Activated naive CD4-positive, alpha-beta T cell treated with anti-CD3 and anti-CD28 coated beads, Interleukin-2, amount 50 U/mL, for 72 hours (primary cell): ENCODE measurements around the gene CRX. TPM values are rescaled to one million over a fixed set of nuclear protein-coding genes. Genes with fewer than 3 reads are reported as not detected.
"Not testable (repeated sequence)": the region's sequence is repeated elsewhere in the genome, so short reads cannot be mapped to it uniquely, and the experiment has no call there.

Source experiments
- ATAC-seq, 2 donors: fragments of 150-1000 bp; cut with Tn5 transposase; 2 replicates each; pipeline ENCODE4 v1.10.0; 2021; ENCODE audit warnings: mild to moderate bottlenecking in 2 of 2, moderate library complexity in 2 of 2
- DNase-seq, 2 donors: peaks; one replicate each; pipeline ENCODE4 v3.0.0; 2021 to 2022; ENCODE audit warnings: low spot score in 2 of 2
- H3K27ac Mint-ChIP-seq, 2 donors: one replicate each; pipeline ENCODE4 v1.8.0; 2022; ENCODE audit warnings: mild to moderate bottlenecking in 2 of 2, mixed read lengths in 2 of 2
- H3K36me3 Mint-ChIP-seq, 2 donors: one replicate each; pipeline ENCODE4 v1.8.0; 2022; ENCODE audit warnings: mixed read lengths in 2 of 2
- H3K9me3 Mint-ChIP-seq, 2 donors: one replicate each; pipeline ENCODE4 v1.8.0; 2022; ENCODE audit warnings: mixed read lengths in 2 of 2
- total RNA-seq, 2 donors: library from RNA; stranded (reverse); gene quantifications; one replicate each; pipeline ENCODE4 v1.2.3, GENCODE V29; 2022

The CRX gene
- not detected for total RNA-seq

DNA sequence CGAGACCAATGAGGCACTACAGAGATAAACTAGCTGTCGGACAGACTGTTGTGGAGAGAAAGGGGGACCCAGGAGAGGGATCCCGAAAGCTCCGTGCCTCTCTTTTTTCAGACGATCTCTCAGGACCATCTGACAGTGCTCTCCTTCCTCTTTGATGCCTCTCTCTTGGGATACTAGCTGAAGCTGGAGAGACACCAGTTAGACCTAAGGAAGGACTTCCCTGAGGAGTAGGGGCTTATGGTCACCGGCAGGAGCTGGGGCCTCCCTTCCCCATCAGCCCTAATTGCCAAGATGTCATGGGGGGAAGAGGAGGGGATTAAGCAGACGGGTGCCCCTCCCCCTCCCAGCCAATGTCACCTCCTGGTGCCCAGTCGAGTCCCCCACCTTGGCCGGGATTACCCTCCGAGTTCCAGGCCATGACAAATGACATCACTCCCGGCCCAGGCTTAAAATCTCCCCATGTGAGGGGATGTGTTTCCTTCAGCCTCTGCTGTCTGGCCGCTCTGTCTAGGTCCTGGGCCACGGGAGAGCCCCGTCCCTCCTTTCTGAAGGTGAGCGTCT is at the start of gene CRX:
CRX (plus strand) TSS at position 478 of the 561 bp plus-strand sequence. CDS start 12,507 bp downstream, outside the sequence.
- H3K9me3 Mint-ChIP-seq: no peaks in the 10 kb centered on the region
- no peak within 1 kb of the TSS for H3K27ac Mint-ChIP-seq
- H3K36me3 Mint-ChIP-seq: no peaks in the 10 kb centered on the region
- no peak for DNase-seq
- no peak for ATAC-seq

DNA sequence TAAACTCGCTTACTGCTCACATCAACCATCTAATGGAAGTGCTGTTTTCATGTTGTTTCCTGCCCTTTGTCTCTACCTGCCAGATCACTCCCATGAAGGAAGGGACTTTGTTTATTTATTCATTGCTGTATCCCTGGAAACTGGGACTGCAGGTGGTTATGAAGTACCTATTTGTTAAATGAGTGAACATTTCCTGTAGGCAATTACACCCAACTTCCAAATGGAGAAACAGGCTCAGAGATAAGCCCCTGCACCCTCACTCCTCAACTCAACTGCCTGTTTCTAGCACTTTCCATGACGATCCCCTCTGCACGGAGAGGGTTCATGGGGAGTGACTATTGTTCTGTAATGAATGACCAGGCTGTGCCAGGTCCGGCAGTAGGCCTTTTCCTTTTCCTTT is 45.2 kb upstream of the CRX start:
- Mint-ChIP-seq H3K9me3 (no peaks in the 10 kb centered on the region), H3K27ac (no peak overlapping the region)
- ATAC-seq: no peak

DNA sequence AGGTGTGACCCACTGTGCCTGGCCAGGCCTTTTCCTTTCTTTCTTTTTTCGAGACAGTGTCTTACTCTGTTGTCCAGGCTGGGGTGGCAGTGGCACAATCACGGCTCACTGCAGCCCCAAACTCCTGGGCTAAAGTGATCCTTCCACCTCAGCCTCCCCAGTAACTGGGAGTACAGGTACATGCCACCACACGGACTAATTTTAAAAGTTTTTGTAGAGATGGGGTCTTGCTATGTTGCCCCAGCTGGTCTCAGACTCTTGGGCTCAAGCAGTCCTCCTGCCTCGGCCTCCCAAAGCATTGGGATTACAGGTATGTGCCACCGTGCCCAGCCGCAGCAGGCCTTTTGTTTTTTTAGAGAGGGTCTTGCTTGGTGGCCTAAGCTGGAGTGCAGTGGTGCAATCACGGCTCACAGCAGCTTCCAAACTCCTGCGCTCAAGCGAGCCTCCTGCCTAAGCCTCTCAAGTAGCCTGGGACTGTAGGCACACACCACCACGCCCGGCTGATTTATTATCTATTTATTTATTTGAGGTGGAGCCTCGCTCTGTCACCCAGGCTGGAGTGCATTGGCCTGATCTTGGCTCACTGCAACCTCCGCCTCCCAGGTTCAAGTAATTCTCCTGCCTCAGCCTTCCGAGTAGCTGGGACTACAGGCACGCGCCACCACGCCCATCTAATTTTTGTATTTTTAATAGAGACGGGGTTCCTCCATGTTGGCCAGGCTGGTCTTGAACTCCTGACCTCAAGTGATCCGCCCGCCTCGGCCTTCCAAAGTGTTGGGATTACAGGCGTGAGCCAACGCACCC is 44.3 kb upstream of the CRX start:
- Mint-ChIP-seq H3K27ac (peak overlapping the region; percentile 90 to 99), H3K36me3 (peaks cover 15 to 20% of the 10 kb centered on the region in 2 donors)
- H3K9me3 Mint-ChIP-seq, DNase-seq, ATAC-seq: not testable (repeated sequence)

More for the DNA sequence above, 45.2 kb upstream of the CRX start:
- DNase-seq: no peak
- peaks cover 11 to 16% of the 10 kb centered on the region in 2 donors for H3K36me3 Mint-ChIP-seq

DNA sequence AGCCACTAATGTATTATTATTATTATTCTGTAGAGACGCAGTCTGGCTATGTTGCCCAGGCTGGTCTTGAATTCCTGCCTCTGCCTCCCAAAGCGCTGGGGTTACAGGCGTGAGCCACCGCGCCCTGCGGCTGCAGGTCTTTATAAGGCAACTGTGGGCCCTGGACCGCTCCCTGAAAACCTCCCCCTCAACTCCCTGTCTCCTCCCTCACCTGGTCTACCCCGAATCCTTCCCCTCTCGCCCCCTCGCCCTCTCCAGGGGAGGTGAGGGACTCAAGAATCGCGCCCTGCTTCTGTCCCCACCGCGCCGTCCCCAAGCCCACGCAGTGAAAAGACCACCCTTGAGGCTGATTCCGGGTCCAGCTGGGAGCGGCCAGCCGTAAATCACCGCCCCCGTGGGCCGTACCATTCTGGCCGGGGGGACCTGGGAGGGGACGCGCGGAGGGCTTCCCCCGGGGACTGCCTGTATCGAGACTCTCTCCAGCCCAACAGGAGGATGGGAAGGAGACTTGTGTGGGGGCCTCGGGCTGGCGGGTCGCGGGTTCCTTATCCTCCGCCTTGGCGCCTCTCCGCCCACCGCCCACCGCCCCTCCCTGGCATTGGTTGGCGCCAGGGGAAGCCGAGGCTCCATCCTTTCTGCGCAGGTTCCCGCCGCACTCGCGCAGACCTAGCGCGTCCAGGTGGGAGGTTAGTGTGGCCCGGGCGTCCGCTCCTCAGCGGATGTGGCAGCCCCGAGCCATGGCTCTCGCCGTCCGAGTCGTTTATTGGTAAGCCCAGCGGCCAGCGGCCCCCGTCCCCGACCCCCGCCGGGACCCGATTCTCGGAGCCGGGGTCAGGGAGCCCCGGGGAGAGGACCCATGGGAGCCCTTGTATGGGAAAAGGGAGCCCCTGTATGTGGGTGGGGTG is 43.4 kb upstream of the CRX start, which contains the start of gene SELENOW:
SELENOW (plus strand) TSS at position 655 of the 905 bp plus-strand sequence; CDS start at position 738, 83 bp downstream.
- H3K9me3 Mint-ChIP-seq: no peaks in the 10 kb centered on the region
- H3K27ac Mint-ChIP-seq: peak within 1 kb of the TSS; percentile 96 to 99
- peaks cover 15 to 20% of the 10 kb centered on the region in 2 donors for H3K36me3 Mint-ChIP-seq
- peak; percentile 95 to 97 for ATAC-seq
- peak; percentile 86 to 89 for DNase-seq

DNA sequence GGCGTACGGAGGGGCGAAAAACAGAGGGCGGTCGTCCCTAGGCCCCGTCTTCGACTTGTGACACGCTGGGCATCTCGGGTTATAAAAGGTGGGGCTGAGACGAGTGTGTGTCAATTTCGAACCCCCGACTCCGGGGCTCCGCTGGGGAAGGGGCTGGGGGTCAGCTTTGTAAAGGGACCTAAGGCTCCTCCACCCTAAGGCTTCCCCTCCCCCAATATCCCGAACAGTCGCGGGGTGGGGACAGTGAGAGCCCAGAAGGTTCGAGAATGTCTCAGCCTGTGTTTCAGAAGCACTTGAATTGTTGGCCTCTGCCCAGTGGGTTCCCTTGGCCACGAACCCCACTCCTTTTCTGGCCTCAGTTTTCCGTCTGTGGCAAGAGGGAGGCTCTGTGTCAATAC is 42.8 kb upstream of the CRX start:
- Mint-ChIP-seq H3K9me3 (no peaks in the 10 kb centered on the region), H3K36me3 (peaks cover 15 to 20% of the 10 kb centered on the region in 2 donors), H3K27ac (peak overlapping the region; percentile 96 to 99)
- DNase-seq (peak in 1 of 2 donors; percentile 18), ATAC-seq (no peak)

DNA sequence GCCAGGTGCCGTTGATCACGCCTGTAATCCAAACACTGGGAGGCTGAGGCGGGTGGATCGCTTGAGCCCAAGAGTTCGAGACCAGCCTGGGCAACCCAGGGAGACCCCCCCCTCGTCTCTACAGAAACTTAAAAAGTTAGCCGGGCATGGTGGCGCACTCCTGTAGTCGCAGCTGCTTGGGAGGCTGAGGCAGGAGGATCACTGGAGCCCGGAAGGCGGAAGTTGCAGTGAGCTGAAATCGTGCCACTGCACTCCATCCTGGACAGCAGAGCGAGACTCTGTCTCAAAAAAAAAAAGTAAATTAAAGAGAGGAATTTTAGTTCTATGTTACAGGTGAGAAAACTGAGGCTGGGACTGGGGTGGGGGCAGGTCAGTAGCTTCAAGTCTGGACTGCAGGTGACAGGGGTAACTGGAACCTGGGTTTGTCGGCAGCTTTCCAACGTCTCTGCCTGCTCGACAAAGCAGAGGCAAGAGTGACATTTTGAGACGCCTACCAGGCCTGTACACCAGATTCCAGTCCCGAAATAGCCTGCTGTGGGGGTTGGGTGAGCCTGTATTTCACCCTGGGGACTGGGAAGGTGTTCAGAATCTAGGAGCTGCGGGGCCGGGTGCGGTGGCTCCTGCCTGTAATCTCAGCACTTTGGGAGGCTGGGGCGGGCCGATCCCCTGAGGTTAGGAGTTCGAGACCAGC is 42.1 kb upstream of the CRX start:
- DNase-seq (no peak), ATAC-seq (no peak)
- Mint-ChIP-seq H3K36me3 (peaks cover 15 to 20% of the 10 kb centered on the region in 2 donors), H3K9me3 (no peaks in the 10 kb centered on the region), H3K27ac (peak overlapping the region; percentile 96 to 99)

DNA sequence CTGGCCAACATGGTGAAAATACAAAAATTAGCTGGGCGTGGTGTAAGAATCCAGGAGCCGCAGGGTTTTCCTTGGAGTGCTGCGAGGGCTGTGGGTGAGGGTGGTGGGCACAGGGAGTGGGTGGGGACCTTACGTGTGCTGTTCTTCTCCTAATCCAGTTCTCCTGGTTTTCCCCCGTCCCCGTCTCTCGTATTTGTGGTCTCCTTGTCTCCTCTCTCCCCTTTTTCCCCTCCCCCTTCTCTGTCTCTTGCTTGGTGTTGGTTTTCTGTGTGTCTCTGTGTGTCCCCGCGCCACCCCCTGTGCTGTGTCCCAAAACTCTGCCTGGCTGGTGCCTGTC is 41.6 kb upstream of the CRX start:
- Mint-ChIP-seq H3K27ac (peak overlapping the region; percentile 96 to 99), H3K36me3 (peaks cover 15 to 20% of the 10 kb centered on the region in 2 donors), H3K9me3 (no peaks in the 10 kb centered on the region)
- DNase-seq (no peak), ATAC-seq (no peak)

DNA sequence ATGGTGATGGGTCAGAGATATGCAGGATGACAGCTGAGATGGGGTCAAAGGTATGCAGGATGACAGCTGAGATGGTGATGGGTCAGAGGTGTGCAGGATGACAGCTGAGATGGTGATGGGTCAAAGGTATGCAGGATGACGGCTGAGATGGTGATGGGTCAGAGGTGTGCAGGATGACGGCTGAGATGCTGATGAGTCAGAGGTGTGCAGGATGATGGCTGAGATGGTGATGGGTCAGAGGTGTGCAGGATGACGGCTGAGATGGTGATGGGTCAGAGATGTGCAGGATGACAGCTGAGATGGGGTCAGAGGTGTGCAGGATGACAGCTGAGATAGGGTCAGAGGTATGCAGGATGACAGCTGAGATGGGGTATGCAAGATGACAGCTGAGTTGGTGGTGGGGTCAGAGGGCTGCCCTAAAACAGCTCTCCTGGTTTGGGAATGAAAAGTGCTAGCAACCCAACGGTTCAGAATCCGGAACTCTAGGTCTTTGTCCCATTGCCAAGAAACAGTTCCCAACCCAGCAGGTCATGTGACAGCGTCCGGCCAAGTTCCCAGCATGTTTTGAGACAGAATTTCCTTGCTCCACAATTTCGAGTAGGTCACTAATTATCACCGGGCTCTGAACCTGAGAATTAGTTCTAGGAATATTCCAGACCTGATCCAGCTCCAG is 40.0 kb upstream of the CRX start:
- ATAC-seq: no peak
- H3K36me3 Mint-ChIP-seq: peaks cover 15 to 20% of the 10 kb centered on the region in 2 donors
- DNase-seq: no peak
- H3K9me3 Mint-ChIP-seq: no peaks in the 10 kb centered on the region
- H3K27ac Mint-ChIP-seq: peak overlapping the region in 1 of 2 donors; percentile 99

DNA sequence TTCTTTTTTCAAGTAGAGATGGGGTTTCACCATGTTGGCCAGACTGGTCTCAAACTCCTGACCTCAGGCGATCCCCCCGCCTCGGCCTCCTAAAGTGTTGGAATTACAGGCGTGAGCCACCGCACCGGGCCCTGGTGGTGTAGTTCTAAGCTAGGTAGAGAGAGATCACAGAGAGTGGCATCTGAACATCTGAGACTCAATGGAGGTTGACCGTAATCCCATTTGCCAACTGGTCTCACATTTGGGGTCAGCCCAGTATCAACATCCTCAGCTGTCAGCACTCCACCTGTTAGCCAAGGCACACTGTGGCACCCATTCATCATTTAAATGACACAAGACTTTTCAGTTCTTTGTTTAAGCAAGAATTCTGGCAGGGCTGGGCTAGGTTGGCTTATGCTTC is 35.2 kb upstream of the CRX start:
- H3K27ac Mint-ChIP-seq: no peak overlapping the region
- no peaks in the 10 kb centered on the region for H3K9me3 Mint-ChIP-seq
- H3K36me3 Mint-ChIP-seq: peaks cover 3 to 4% of the 10 kb centered on the region in 2 donors
- DNase-seq: no peak
- ATAC-seq: no peak

DNA sequence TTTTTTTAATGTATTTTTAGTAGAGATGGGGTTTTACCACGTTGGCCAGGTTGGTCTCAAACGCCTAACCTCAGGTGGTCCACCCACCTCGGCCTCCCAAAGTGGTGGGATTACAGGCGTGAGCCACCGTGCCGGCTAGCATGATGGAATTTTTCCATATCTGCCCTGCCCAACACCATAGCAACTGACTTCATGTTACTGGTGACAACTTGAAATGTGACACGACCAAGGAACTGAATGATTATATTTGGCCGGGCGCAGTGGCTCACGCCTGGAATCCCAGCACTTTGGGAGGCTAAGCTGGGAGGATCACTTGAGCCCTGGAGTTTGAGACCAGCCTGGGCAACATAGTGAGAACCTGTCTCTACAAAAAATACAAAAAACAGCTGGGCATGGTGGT is 34.4 kb upstream of the CRX start:
- H3K9me3 Mint-ChIP-seq, H3K36me3 Mint-ChIP-seq, DNase-seq, H3K27ac Mint-ChIP-seq, ATAC-seq: not testable (repeated sequence)

DNA sequence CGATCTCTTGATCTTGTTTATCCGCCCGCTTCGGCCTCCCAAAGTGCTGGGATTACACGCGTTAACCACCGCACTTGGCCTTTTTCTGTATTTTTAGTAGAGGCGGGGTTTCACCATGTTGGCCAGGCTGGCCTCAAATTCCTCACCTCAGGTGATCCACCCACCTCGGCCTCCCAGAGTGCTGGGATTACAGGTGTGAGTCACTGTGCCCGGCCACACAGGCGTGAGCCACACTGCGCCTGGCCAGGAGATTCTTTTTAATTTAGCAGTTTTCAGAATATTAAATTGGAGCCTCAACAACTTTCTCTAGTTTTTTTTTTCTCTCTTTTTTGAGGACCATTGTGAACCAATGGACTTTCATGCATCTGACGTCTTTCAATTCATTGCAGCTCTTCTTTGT is 31.9 kb upstream of the CRX start:
- peak in 1 of 2 donors; percentile 51 for ATAC-seq

DNA sequence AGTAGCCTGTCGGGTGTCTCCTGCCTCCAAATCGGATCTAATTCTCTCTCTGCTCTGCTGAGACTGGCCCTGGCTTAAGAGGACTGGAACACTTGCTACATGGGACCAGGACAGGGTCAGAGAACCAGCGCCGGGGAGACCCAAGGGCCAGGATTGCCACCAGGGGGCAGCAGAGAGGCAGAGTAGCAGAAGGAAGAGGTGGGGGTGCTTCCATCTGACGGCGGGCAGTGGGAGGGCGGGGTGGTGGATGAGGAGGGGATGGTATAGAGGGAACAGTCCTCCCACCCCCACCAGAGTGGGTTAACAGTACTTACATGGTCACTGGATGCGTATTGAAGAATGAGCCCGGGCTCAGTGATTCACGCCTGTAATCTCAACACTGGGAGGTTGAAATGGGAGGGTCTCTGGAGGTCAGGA is 31.3 kb upstream of the CRX start:
- H3K9me3 Mint-ChIP-seq: no peaks in the 10 kb centered on the region
- ATAC-seq: peak; percentile 84 to 85
- no peaks in the 10 kb centered on the region for H3K36me3 Mint-ChIP-seq
- peak; percentile 73 to 94 for DNase-seq
- H3K27ac Mint-ChIP-seq: no peak overlapping the region

More for the DNA sequence above, 31.9 kb upstream of the CRX start:
- H3K36me3 Mint-ChIP-seq, H3K27ac Mint-ChIP-seq, DNase-seq, H3K9me3 Mint-ChIP-seq: not testable (repeated sequence)

DNA sequence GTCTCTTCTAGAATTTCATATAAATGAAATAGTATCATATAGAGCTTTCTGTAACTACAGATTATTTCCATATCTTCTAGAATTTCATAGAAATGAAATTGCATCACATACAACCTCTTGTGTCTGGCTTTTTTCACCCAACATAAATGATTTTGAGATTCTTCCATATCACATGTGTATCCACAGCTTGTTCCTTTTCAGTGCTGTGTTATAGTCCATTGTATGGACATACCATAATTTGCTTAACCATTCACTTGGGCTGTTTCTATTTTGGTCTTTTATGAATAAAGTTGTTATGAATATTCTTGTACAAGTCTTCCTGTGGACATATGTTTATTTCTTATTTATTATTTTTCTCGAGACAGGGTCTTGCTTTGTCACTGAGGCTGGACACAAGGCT is 29.1 kb upstream of the CRX start:
- no peaks in the 10 kb centered on the region for H3K9me3 Mint-ChIP-seq
- H3K27ac Mint-ChIP-seq: no peak overlapping the region
- no peak for DNase-seq
- no peak for ATAC-seq
- no peaks in the 10 kb centered on the region for H3K36me3 Mint-ChIP-seq

DNA sequence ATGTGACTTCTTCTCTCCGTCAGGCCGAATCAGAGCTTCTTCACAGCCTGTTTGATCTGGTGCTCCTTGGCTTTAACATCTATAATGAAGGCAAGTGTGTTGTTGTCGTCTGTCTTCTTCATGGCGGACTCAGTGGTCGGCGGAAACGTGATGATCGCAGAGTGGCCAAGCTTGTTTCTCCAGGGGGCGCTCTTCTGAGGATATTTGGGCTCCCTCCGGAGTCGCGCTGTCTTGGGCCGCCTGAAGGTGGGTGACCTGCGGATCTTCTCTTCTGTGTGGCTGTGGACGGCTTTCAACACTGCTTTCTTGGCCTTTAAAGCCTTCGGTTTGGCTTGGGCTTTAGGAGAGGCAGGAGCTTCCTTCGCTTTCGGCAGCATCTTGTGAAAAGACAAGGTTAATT is 27.2 kb upstream of the CRX start:
- H3K9me3 Mint-ChIP-seq: no peaks in the 10 kb centered on the region
- DNase-seq (no peak), ATAC-seq (no peak)
- no peaks in the 10 kb centered on the region for H3K36me3 Mint-ChIP-seq
- H3K27ac Mint-ChIP-seq: no peak overlapping the region

DNA sequence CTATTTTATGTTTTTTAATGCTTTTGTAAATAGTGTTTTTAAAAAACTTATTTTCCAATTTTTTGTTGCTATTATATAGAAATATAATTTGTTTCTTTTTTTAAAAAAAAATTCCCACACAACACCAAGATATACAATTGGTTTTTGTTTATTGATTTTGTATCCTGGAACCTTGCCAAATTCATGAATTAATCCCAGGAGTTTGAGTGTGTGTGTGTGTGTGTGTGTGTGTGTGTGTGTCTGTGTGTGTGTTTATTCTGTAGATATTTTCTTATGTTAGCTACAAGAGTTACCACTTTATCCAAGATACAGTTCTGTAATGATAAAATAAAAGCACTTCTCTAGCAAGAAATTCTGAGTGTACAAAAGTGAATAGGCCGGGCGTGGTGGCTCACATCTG is 25.0 kb upstream of the CRX start:
- Mint-ChIP-seq H3K9me3 (peaks cover 0 to 10% of the 10 kb centered on the region in 2 donors), H3K36me3 (peaks cover 0 to 9% of the 10 kb centered on the region in 2 donors), H3K27ac (no peak overlapping the region)
- no peak for DNase-seq
- no peak for ATAC-seq
